KMS-11 (cell line): ENCODE measurements around the gene RPS6KA2.

Source experiments
- H2AFZ ChIP-seq: fragments of 200-600 bp; sonication (generic); 2 replicates; pipeline ENCODE4 v1.6.1; 2016; ENCODE audit warnings: antibody characterized with exemption, mixed run types, low read depth
- H3K27ac ChIP-seq: fragments of 200-600 bp; sonication (generic); 2 replicates; pipeline ENCODE4 v1.6.1; 2016; ENCODE audit warnings: mild to moderate bottlenecking, mixed run types
- H3K27me3 ChIP-seq: fragments of 200-600 bp; sonication (generic); 2 replicates; pipeline ENCODE4 v1.6.1; 2017; ENCODE audit warnings: mild to moderate bottlenecking, low read depth, mixed run types, moderate library complexity; ENCODE audit not compliant: insufficient read depth
- H3K36me3 ChIP-seq: fragments of 200-600 bp; sonication (generic); 2 replicates; pipeline ENCODE4 v1.6.1; 2017; ENCODE audit warnings: mild to moderate bottlenecking, mixed run types; ENCODE audit not compliant: insufficient read depth
- H3K4me1 ChIP-seq: fragments of 200-600 bp; sonication (generic); 2 replicates; pipeline ENCODE4 v1.6.1; 2016; ENCODE audit warnings: mild to moderate bottlenecking, low read depth, mixed run types; ENCODE audit not compliant: poor library complexity, severe bottlenecking
- H3K4me2 ChIP-seq: fragments of 200-600 bp; sonication (generic); 2 replicates; pipeline ENCODE4 v1.7.0; 2016; ENCODE audit warnings: mild to moderate bottlenecking, mixed run types
- H3K4me3 ChIP-seq: fragments of 200-600 bp; sonication (generic); IDR thresholded peaks from 2 replicates; pipeline ENCODE4 v1.6.1; 2017; ENCODE audit warnings: low read depth, low read length, mixed read lengths; ENCODE audit not compliant: insufficient read depth
- H3K79me2 ChIP-seq: fragments of 200-600 bp; sonication (generic); 2 replicates; pipeline ENCODE4 v1.6.1; 2016; ENCODE audit warnings: low read depth, mixed run types; ENCODE audit not compliant: insufficient read depth
- H3K9ac ChIP-seq: fragments of 200-600 bp; sonication (generic); 2 replicates; pipeline ENCODE4 v1.6.1; 2016; ENCODE audit warnings: mild to moderate bottlenecking, mixed run types
- H4K20me1 ChIP-seq: fragments of 200-600 bp; sonication (generic); 2 replicates; pipeline ENCODE4 v1.6.1; 2016; ENCODE audit warnings: mild to moderate bottlenecking, mixed run types; ENCODE audit not compliant: insufficient read depth
- TF ChIP-seq, protein P1 (sequence below): fragments of 200-600 bp; sonication (generic); conservative IDR thresholded peaks from 2 replicates; pipeline ENCODE4 v1.6.1; 2017; ENCODE audit warnings: low read depth, mild to moderate bottlenecking, antibody characterized with exemption, low read length, moderate library complexity, mixed read lengths

Gene RPS6KA2

DNA sequence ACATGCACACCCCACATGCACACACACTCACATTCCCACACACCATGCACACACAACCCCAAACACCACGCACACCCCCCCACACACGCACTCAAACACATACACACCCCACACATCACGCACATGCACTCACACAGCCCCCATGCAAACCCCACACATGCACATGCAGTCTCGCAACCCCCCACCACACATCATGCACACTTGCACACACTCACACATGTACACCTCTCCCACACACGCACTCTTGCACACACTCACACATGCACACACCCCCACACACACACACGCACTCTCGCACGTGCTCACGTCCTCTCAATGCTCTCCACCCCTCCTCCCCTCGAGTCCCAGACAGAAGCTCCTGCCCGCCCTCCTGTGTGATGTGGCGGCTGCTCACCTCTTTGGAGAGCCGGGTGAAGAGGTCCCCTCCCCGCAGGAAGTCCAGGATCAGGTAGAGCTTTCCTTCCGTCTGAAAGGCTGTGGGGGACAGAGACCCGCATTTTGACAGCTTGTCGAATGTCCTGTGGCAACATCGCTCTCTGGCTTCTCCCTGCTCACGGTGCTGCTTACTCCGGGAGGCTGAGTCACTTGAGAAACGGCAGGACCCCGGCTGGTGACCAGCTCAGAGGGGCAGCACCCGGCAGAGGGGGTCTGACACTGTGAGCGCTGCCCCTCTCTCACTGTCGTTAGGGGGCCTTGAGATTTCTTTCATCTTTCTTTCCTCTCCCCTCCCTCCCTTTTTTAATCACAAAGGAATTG lies 119.1 kb downstream of the RPS6KA2 start:
- no peak overlapping the region for H3K27ac ChIP-seq
- TF ChIP-seq, protein P1, sequence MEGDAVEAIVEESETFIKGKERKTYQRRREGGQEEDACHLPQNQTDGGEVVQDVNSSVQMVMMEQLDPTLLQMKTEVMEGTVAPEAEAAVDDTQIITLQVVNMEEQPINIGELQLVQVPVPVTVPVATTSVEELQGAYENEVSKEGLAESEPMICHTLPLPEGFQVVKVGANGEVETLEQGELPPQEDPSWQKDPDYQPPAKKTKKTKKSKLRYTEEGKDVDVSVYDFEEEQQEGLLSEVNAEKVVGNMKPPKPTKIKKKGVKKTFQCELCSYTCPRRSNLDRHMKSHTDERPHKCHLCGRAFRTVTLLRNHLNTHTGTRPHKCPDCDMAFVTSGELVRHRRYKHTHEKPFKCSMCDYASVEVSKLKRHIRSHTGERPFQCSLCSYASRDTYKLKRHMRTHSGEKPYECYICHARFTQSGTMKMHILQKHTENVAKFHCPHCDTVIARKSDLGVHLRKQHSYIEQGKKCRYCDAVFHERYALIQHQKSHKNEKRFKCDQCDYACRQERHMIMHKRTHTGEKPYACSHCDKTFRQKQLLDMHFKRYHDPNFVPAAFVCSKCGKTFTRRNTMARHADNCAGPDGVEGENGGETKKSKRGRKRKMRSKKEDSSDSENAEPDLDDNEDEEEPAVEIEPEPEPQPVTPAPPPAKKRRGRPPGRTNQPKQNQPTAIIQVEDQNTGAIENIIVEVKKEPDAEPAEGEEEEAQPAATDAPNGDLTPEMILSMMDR: no peak
- no peaks in the 10 kb centered on the region for H3K79me2 ChIP-seq
- H3K9ac ChIP-seq: no peak overlapping the region
- no peak overlapping the region for H2AFZ ChIP-seq
- no peak overlapping the region for H3K4me2 ChIP-seq
- no peak overlapping the region for H3K4me3 ChIP-seq
- H3K27me3 ChIP-seq: no peaks in the 10 kb centered on the region
- no peaks in the 10 kb centered on the region for H3K4me1 ChIP-seq
- H3K36me3 ChIP-seq: no peaks in the 10 kb centered on the region
- no peaks in the 10 kb centered on the region for H4K20me1 ChIP-seq

DNA sequence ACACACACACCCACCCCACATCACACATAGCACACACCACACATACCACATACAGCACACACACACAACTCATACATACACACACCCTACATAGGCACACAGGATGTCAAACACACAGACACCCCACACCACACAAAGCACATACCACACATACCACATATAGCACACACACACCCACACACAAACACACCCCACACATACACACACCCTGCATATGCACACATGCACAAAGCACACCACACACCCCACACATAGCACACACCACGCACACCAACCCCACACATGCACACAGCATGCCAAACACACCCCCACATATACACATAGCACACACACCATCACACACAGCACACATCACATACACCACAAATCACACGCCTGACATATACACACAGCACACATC lies 119.7 kb downstream of the RPS6KA2 start:
- no peaks in the 10 kb centered on the region for H4K20me1 ChIP-seq
- no peaks in the 10 kb centered on the region for H3K4me1 ChIP-seq
- H3K9ac ChIP-seq: no peak overlapping the region
- no peak overlapping the region for H3K4me2 ChIP-seq
- TF ChIP-seq, protein P1: no peak
- no peak overlapping the region for H3K27ac ChIP-seq
- no peaks in the 10 kb centered on the region for H3K36me3 ChIP-seq
- H3K27me3 ChIP-seq: no peaks in the 10 kb centered on the region
- no peak overlapping the region for H3K4me3 ChIP-seq
- no peaks in the 10 kb centered on the region for H3K79me2 ChIP-seq
- no peak overlapping the region for H2AFZ ChIP-seq

DNA sequence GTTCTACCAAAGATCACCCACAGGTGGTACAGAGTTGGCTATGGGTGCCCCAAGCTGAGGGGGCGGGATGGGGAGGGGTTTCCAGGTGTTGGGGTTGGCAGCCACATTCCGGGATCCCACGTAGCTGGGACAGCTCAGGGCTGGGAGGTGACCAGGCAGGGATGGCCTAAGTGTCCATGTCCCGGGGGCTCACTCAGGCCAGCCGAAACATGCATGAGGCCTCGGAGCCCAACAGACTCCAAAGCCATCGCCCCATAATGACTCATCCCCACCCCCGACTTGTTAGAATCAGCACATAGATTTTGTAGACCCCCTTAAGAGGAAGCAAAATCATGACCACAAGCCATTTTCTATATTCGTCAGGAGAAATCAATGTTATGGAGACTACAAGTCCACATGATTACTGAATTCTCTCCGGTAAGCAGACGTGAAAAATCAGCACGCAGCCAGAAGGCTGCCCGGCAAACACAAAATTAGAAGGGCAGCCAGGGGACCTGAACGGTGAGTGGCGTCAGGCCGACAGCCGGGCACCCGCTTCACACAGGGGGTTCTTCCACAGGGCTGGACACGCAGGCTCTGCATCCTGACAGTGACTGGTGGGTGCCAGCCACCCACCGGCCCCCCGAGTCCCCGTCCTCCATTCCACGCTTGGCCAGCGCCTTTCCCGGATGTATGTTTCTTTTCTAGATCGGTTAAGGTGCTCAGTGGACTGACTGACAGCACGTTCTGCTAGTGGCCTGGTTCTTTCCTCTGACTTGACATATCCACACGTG lies 121.7 kb downstream of the RPS6KA2 start:
- TF ChIP-seq, protein P1: no peak
- Histone ChIP-seq H3K79me2 (no peaks in the 10 kb centered on the region), H4K20me1 (no peaks in the 10 kb centered on the region), H3K27me3 (no peaks in the 10 kb centered on the region), H2AFZ (no peak overlapping the region), H3K9ac (no peak overlapping the region), H3K27ac (no peak overlapping the region), H3K4me3 (no peak overlapping the region), H3K4me1 (no peaks in the 10 kb centered on the region), H3K36me3 (no peaks in the 10 kb centered on the region), H3K4me2 (no peak overlapping the region)

DNA sequence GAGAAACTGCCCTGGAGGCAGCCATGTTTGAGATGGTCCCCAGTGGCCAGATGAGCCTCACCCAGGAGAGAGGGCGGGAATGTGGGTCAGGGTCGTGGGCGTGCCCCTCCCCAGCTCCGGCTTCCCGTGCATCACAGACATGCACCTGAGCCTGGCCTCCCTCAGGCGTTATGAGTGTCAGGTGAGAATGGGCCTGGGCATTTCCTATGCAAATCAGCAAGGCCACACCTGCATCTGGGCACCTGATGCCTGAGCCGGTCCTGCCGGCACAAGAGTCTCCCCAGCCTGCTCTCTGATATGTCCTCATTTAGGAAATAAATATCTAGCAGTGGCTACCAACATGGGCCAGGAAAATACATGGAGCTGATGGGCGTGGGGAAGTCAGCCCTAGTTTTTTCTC lies 123.0 kb downstream of the RPS6KA2 start:
- H3K4me2 ChIP-seq: no peak overlapping the region
- no peak overlapping the region for H3K27ac ChIP-seq
- no peaks in the 10 kb centered on the region for H4K20me1 ChIP-seq

More for the DNA sequence above, 123.0 kb downstream of the RPS6KA2 start:
- Histone ChIP-seq H3K9ac (no peak overlapping the region), H3K36me3 (no peaks in the 10 kb centered on the region), H3K4me1 (no peaks in the 10 kb centered on the region), H3K4me3 (no peak overlapping the region), H3K79me2 (no peaks in the 10 kb centered on the region), H2AFZ (no peak overlapping the region), H3K27me3 (no peaks in the 10 kb centered on the region)
- TF ChIP-seq, protein P1: no peak
